Lung (tissue), 12 donors: ENCODE measurements around the gene POPDC2. TPM values are rescaled to one million over a fixed set of nuclear protein-coding genes. Genes with fewer than 3 reads are reported as not detected.
"Not testable (repeated sequence)": the region's sequence is repeated elsewhere in the genome, so short reads cannot be mapped to it uniquely, and the experiment has no call there.

ENCODE experiments used
- ATAC-seq: fragments of 200-7000 bp; cut with Tn5 transposase; one replicate; pipeline ENCODE4 v1.9.1; 2020; ENCODE audit warnings: moderate number of reproducible peaks; ENCODE audit not compliant: insufficient read depth, low FRiP score
- DNase-seq, 3 donors: peaks; one replicate each; pipeline ENCODE4 v3.0.0-alpha.2; 2013 to 2017
- H3K27ac ChIP-seq, 2 donors: one replicate each; pipeline ENCODE4 v1.5.1; 2013; ENCODE audit warnings: mild to moderate bottlenecking in 2 of 2, moderate library complexity in 2 of 2, control low read depth in 1 of 2, inconsistent platforms in 1 of 2, low read depth in 1 of 2, low read length in 1 of 2
- H3K27me3 ChIP-seq, 3 donors: one replicate each; pipeline ENCODE4 v1.5.1; 2013; ENCODE audit warnings: low read length in 2 of 3; ENCODE audit not compliant: control insufficient read depth in 3 of 3, insufficient read depth in 3 of 3
- H3K36me3 ChIP-seq, 4 donors: one replicate each; pipeline ENCODE4 v1.5.1; 2013; ENCODE audit warnings: low read length in 4 of 4, mild to moderate bottlenecking in 1 of 4, moderate library complexity in 1 of 4; ENCODE audit not compliant: control insufficient read depth in 4 of 4, insufficient read depth in 4 of 4
- H3K4me1 ChIP-seq, 5 donors: one replicate each; pipeline ENCODE4 v1.5.1; 2013; ENCODE audit warnings: low read length in 5 of 5, mild to moderate bottlenecking in 2 of 5, moderate library complexity in 1 of 5; ENCODE audit not compliant: control insufficient read depth in 5 of 5, insufficient read depth in 5 of 5
- H3K4me3 ChIP-seq: one replicate; pipeline ENCODE4 v1.5.1; 2013; ENCODE audit warnings: mild to moderate bottlenecking, control low read depth, moderate library complexity
- H3K9ac ChIP-seq, 2 donors: one replicate each; pipeline ENCODE4 v1.5.1; 2013; ENCODE audit warnings: low read length in 2 of 2, control low read depth in 1 of 2; ENCODE audit not compliant: insufficient read depth in 1 of 2
- H3K9me3 ChIP-seq, 4 donors: one replicate each; pipeline ENCODE4 v1.5.1; 2013; ENCODE audit warnings: low read length in 3 of 4, mild to moderate bottlenecking in 1 of 4, moderate library complexity in 1 of 4; ENCODE audit not compliant: control insufficient read depth in 4 of 4, insufficient read depth in 3 of 4
- CTCF ChIP-seq: IDR thresholded peaks from 2 replicates; pipeline ENCODE4 v1.5.1; 2012; ENCODE audit warnings: mild to moderate bottlenecking; ENCODE audit errors: control extremely low read depth, extremely low read depth
- WGBS, 2 donors: extraction: QIAGEN DNeasy Blood & Tissue Kit; methylation state at CpG; one replicate each; pipeline ENCODE4 v1.1.7; 2013; 5-methylcytosine and 5-hydroxymethylcytosine counted together
- polyA plus RNA-seq, 2 donors: library from polyadenylated mRNA; stranded (reverse); fragments of 200-250 nt; gene quantifications; one replicate each; pipeline ENCODE4 v1.2.1, GENCODE V29; 2013
- total RNA-seq, 2 donors: library from RNA; depleted of rRNA in 1 of 2; stranded (reverse); fragments of >200 nt in 1 of 2; gene quantifications; one replicate each; pipeline ENCODE4 v1.2.1, GENCODE V29; 2014 to 2021
- donor health status: control.
- donor health status: control.
- donor health status: Bipolar disorder and iron deficiency.
- donor health status: healthy.
- donor health status: DM: yes; HTN: yes; CAD: no.

The POPDC2 gene
- total and polyA plus RNA-seq, 4 donors = 1.6 to 3.0 (median 2.0) TPM

- H3K9ac ChIP-seq = no peak overlapping the region
- H3K27me3 ChIP-seq = no peaks in the 10 kb centered on the region
- no peak for TF ChIP-seq CTCF
- DNase-seq (no peak), ATAC-seq (no peak)
- H3K4me1 ChIP-seq = peaks cover 0 to 15% (median 10%) of the 10 kb centered on the region in 5 donors
- peaks cover 0 to under 1% (median 0%) of the 10 kb centered on the region in 4 donors for H3K36me3 ChIP-seq
- H3K9me3 ChIP-seq = no peaks in the 10 kb centered on the region
- no peak overlapping the region for H3K27ac ChIP-seq
- no peak overlapping the region for H3K4me3 ChIP-seq
Observed at GRCh38 chr3:119679874-119680273, 19.5 kb upstream of the POPDC2 start.

- WGBS, 2 donors = 98% methylated on average over 10 of the region's 10 CpGs
- not testable (repeated sequence) for H3K9me3 ChIP-seq, ATAC-seq, H3K4me3 ChIP-seq, DNase-seq, H3K27ac ChIP-seq, H3K9ac ChIP-seq, H3K27me3 ChIP-seq
- peaks cover 0 to 15% (median 10%) of the 10 kb centered on the region in 5 donors for H3K4me1 ChIP-seq
- peaks cover 2 to 11% (median 8%) of the 10 kb centered on the region in 4 donors for H3K36me3 ChIP-seq
Observed at GRCh38 chr3:119678209-119678608, 17.8 kb upstream of the POPDC2 start.

GRCh38 chr3:119677641-119677934 is 17.2 kb upstream of the POPDC2 start:
- no peaks in the 10 kb centered on the region for H3K9me3 ChIP-seq
- H3K4me3 ChIP-seq = no peak overlapping the region
- peaks cover 2 to 14% (median 12%) of the 10 kb centered on the region in 4 donors for H3K36me3 ChIP-seq
- H3K4me1 ChIP-seq = peaks cover 0 to 18% (median 10%) of the 10 kb centered on the region in 5 donors
- DNase-seq (no peak), ATAC-seq (no peak)
- WGBS, 2 donors = 7% methylated on average over 6 of the region's 6 CpGs
- peak overlapping the region; percentile 26 to 90 for H3K9ac ChIP-seq
- TF ChIP-seq CTCF = no peak
- H3K27ac ChIP-seq = peak overlapping the region; percentile 84 to 96
- no peaks in the 10 kb centered on the region for H3K27me3 ChIP-seq

GRCh38 chr3:119676771-119677640 is 16.6 kb upstream of the POPDC2 start, which contains the start of gene COX17:
Gene COX17 (minus strand): TSS chr3:119677406. CDS start chr3:119677310, 96 bp downstream.
- H3K27me3 ChIP-seq = no peaks in the 10 kb centered on the region
- TF ChIP-seq CTCF = no peak
- peak within 1 kb of the TSS; percentile 84 to 96 for H3K27ac ChIP-seq
- H3K9ac ChIP-seq = peak within 1 kb of the TSS; percentile 51 to 90
- peak; percentile 91 for ATAC-seq
- peak; percentile 95 to 97 (median 97) for DNase-seq
- WGBS, 2 donors = 1% methylated on average over 51 to 54 of the region's 54 CpGs
- H3K4me3 ChIP-seq = peak within 1 kb of the TSS; percentile 83
- peaks cover 0 to 18% (median 10%) of the 10 kb centered on the region in 5 donors for H3K4me1 ChIP-seq
- H3K36me3 ChIP-seq = peaks cover 5 to 14% (median 12%) of the 10 kb centered on the region in 4 donors
- no peaks in the 10 kb centered on the region for H3K9me3 ChIP-seq
